HG03060 (cell line): Measurements from ENCODE around the gene TMEM266.

ENCODE experiments used
- ATAC-seq: cut with Tn5 transposase; IDR thresholded peaks from one replicate; pipeline ENCODE4 v1.9.1; 2021; ENCODE audit warnings: low read depth, moderate number of reproducible peaks; ENCODE audit not compliant: unreplicated experiment

TMEM266 gene

DNA sequence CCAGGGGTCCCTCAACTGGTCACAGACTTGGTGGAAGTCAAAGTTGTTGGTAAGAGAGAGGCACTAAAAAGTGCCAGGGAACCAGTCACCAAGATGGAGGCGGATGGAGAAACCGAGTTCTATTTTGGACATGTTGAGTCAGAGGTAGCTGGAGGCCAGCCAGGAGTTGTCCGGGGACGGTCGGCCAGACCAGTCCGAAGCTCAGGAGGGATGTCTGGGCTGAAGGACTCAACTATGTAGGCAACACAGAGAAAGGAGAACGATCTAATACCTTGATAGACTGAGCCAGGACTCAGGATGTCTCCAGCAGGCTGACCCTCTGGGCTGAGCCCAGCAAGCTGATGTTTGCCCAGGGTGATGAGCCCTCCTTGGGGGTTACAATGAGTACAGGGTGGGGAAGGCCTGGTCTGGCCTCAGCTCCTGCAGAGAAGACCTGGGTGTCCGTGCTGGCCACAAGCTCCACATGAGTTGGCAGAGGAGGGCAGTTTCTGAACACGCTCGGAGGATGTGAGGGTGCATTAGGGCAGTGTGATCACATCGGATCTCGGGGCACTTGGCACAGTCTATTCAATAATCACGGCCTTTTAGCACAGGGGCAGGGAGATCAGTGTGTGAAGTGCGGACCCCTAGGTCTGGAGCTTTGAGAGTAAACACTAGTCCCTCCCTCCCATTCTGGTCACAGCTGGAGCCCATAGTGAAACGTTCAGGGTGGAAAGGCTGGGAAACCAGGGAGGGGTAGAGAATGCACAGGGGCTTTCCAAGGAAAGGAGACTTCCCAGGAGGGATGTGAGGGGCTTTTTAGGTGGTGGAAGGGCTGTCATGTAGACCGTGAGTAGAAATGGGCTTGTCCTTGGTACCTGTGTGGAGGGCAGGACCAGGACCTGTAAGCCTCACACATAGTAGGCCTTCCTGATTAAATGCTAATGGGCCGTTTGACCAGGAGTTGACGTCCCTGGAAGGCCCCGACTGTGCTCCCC, 139.6 kb downstream of the TMEM266 start:
- no peak for ATAC-seq

DNA sequence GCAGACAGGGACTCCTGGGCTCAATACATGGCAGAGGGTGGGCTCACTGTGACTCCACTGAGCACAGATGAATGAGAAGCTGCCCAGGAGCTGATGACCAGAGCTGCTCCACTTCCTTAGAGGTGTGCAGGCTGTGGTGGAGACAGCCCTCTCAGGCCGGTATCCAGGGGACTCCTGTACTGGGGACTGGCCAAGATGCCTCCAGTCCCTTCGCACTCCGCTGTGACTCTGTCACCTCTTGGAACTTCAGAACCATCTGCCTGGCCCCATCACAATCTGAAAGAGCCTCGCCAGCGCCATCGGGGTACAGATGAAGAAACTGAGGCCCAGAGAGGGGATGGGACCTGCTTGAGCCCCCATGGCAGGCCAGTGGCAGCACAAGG, 140.3 kb downstream of the TMEM266 start:
- ATAC-seq, result no peak

DNA sequence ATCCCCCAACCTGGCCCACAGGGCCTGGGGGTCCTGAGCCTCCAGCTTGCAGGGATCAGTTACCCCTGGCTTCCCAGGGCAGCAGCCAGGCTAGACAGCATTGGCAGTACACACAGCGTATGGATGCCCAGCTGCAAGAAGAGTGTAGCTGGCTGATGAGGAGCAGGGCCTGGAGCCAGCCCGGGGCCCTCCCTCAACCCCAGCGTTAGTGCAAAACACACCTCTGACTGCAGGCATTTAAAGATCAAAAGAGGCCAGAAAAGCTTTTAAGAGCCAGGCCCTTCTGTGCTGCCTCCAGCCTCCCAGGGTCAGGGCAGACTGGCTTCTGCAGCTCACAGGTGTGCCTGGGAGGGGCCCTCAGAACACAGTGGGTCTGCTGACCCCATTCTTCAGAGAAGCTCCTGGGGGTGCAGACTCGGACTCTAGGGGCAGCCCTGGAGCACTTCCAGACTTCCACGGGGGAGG, 140.9 kb downstream of the TMEM266 start:
- no peak for ATAC-seq

DNA sequence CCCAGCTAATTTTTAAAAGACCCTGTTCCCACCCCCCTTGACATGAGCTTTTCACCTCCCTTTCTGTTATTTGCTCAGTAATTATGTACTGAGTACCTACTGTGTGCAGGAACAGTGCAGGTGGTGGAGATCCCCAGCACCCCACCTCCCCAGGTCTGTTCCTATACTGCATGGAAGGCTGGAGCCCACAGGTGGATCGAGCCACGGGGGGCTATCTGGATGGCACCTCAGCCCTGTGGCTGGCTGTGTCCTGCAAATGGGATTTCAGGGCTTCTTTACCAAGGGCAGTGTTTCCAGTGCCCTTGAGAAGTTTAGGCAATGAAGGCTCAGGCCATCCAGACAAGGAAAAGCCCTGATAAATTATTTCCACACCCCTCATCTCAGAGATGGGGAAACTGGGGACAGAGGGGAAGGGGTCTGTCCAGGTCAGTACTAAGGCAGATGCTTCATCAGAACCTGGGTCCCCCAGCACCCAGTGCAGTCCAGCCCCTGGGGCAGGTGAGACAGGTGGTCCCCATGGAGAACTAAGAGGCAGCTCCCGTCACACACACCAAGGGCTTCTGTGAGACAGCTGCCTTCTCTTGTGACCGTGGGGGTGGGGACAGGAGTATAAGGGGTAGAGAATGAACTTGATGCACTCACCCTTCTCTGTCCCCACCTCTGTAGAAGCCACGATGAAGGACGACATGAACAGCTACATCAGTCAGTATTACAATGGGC, 141.9 kb downstream of the TMEM266 start:
- no peak for ATAC-seq

DNA sequence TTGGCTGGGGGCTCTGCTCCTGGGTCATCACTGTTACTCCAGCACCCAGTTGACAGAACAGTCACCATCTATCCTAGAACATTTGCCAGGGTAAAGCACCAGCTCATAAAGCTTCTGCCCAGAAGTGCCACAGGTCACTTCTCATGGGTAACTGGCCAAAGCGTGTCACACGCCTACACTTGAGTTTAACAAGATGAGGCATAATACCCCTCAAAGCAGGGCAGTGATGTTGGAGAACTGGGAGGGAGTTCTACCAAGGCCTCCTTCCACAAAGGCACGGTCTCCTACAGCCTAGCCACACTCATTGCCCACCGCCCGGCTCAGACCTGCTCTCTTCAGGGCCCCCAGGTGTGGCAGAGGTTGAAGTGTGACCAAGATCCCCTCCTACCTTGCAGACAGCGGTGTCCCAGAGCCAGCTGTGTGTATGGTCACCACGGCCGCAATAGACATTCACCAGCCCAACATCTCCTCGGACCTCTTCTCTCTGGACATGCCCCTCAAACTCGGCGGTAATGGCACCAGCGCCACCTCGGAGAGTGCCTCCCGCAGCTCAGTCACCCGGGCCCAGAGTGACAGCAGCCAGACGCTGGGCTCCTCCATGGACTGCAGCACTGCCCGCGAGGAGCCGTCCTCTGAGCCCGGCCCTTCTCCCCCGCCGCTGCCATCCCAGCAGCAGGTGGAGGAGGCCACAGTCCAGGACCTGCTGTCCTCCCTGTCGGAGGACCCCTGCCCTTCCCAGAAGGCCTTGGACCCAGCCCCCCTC, 143.7 kb downstream of the TMEM266 start:
- no peak for ATAC-seq

DNA sequence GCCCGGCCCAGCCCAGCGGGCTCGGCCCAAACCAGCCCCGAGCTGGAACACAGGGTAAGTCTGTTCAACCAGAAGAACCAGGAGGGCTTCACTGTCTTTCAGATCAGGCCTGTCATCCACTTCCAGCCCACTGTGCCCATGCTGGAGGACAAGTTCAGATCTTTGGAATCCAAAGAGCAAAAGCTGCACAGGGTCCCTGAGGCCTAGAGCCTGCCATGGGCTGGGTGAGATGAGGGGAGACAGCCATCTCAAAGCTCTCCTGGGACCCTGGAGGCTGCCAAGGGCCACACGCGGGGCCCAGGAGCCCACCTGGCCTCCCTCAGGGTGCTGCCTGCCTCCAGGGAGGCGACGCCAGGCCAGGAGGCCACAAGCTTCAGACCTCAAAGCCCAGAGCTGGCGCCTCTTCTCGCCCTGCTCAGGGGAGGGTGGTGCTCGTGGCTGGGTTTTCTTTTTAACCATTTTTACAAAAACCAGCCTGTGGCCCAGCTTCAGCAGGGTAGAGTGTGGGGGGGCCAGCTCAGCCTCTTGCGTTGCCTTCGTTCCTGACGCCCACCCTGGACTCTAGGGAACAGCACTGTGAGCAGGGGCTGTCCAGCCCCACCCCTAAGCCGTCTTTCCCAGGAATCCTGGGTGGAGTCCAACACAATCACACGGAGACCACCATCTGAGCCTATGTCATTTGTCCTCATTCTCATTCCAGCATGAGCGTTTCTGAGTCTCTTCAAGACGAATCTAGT, 144.5 kb downstream of the TMEM266 start:
- no peak for ATAC-seq

DNA sequence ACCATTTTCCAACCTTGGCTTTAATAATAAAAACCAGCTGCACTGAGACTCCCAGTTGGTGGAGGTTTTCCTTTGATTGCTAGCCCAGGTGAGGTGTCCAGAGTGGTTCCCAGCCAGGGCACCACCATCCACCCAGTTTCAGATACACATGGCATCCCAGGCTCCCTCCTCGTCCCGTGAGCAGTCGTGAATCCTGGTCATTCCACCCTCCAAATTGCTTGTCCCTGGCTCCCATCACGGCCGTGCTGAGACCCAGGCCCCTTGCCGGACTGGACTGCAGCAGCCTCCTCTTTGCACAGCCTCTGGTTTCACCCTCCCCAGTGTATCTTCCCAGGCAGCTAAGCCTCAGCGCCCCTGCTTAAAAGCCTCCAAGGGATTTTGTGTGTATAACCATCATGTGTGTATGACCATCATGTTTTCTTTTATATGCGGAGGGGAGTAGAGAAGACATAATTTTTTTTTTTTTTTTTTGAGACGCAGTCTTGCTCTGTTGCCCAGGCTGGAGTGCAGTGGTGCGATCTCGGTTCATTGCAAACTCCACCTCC, 145.2 kb downstream of the TMEM266 start:
- no peak for ATAC-seq

DNA sequence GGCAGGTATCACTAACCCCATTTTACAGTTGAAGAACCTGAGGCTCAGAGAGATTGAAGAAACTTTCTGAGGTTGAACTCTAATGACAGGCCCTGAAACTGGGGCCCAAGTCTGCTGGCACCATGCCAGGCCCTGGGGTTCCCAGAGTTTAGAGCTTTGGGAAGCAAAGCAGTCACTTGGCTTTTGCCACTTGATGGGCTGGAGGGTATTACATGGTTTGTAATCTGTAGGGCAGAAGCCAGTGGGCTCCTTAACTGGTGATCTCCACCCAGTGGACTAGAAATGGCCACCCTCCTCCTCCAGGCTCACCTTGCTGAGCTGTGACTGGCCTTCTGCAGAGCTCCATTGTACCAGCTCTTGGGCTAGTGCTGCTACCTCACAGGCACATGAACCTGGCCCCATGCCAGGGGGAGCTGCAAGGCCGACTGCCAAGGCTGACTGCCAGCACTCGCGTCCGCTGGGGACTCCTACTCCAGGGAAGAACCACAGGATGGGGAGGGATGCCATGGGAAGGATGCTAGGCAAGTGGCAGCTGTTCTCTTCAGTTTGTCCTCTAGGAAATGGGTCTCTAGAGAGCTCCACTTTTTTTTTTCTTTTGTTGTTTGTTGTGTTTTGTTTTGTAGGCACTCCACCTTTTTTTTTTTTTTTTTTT, 146.7 kb downstream of the TMEM266 start:
- ATAC-seq, result no peak

DNA sequence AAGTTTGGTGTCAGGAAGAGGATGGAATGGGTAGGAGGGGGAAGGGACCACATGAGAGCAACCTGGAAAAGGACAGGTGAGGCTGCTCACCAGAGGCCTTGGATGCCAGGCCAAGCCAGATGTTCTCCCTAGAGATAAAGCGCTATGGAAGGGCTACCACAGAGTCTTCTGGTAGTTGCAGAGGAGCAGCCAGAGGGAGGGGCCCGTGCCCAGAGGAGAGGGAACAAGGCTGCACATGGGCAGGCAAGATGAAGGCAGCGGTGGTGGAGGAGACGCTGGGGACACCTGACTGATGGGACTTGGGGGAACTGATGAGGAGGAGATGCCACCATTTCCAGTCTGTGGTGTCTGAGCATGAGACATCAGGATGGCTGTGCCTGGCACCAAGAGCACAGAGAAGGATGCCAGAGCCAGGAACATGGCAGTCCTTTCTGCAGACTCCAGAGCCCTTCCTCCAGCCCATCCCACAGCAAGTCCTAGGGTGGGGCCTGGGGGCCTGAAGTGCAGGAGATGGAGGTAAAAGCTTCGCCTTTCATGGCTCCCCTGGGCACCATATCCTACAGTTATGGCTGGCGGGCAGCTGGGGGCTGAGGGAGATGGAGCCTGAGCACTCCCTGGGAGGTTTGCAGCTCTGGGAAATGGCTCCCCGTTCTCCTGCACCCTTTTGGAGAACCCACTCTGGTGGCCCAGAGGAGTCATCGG, 148.4 kb downstream of the TMEM266 start:
- no peak for ATAC-seq

DNA sequence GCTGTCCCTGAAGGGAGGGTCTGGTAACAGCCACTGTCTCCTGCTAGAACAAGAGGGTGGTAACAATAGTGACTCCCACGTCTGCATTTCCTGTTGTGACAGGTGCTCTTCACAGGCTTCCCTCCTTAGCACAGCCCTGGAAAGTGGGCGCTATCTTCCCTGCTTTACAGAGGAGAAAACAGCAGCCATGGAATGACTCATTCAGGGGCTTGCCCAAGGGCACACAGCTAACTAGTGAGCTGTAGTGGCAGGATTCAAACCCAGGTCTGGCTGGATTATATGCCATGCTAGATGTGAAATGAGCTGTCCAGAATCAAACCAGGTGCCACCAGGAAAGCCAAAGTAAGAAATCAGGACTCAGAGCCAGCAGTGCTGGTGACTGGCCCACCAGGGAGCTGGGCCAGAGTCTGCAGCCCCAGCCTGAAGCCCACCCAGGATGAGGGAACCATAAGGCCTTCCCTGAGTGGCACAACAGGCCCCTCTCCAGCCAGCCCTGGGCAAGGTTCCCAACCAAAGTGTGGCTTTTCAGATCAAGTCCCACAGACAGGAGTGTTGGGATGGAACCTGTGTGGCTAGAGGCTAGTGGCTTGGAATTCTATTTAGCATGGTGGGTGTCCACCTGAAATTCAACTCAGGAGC, 149.1 kb downstream of the TMEM266 start:
- ATAC-seq, result no peak

DNA sequence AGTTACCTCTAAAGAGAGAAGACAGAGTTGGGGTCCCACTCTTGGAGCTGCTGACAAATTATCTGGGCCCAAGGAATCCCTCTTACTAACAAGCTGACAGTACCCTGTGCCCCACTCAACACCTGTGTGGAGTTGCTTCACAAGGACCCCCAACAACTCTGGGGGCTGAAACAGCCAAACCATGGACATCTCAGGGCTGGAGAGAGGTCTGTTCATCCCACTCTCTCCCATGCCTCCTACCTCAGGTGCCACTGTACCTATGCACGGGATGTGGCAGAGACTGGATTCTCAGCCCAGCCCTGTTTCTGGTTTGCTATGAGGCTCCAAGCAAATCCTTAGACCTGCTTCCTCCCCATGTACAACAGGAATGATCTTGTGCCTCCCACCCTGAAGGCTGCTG, 149.7 kb downstream of the TMEM266 start:
- no peak for ATAC-seq

DNA sequence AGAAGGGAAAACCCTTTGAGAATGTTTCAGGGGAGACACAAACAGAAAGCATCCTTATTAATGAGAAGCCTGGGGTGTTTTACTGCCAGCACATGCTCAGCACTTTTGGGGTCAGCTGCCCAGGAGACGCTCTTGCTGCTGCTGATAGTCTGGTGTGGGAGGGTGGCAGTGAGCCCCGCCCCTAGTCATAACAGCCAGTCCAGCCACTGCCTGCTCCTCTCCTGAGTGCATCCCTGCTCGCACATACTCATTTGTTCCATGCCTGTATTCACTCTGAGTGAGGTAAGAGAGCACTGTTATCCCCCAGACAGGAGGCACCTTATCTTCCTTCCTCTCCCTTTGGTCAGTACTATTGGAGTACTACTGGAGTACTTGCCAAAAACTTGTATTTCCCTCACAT, 150.2 kb downstream of the TMEM266 start:
- no peak for ATAC-seq

DNA sequence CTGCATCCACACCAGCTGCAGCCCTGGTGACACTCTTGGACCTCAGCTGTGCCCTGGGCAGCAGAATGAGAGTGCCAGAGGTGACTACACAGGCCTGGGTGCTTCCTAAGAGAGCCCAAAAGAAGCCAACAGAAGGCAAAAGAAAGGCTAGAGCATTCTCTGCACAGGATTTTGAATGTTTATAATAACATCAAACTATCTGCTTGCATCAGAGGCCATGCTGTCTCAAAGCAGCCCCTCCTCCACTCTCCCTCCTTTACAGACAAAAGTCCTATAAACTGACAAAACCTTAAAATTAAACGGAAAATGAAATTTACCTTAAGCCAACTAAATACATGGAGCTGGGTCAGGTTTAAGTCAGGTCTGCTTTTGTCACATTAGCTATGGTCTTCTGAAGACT, 155.8 kb downstream of the TMEM266 start:
- no peak for ATAC-seq

DNA sequence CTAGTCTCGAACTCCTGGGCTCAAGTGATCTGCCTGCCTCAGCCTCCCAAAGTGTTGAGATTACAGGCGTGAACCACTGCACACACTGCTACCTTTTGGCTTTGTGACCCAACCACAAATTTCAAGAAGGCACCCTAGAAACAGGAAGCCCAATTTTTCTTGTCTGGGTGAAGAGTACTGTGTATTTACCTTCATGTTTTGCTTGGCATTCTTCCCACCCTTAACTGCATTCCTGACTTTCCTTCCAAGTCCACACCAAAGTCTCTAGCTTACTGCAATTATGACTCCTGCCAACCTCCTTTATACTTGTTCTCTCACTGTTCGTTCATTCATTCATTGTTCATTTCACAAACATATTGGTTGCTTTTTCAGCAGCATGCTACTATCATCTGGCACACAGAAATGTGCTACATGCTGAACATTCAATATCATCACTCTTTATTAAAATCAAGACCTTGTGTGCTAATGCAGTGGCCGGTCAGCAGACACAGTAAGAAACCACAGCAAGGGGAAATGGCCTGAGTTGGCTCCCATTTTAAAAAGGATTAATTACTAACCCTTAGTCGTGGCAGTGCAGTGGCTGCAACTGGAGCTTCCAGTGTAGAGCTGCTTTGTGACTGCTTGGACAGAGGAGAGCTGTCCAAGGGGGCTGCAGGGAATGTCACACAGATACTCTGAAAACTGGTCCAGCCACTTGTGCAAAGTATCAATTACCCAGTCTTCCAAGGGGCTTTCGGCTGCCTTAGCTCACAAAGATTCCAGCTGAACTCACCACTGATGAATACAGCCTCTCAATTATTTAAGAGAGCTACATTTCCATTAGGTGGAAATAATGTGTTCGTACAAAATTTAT, 157.5 kb downstream of the TMEM266 start:
- ATAC-seq, result no peak

DNA sequence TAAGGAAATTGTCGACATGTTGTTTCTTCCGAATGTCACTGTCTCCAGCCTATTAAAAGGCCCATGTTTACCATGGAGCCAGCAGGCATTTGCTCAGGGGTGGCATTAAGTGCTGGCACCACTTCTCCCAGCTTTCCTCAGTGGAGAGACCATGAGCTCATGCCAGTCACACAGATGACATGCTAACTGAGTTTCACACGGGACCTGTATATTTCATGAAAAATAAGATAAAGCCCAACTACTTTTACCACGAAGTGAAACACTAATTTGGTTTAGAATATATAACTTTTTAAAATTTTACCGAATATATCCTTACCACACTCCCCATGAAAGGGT, 158.1 kb downstream of the TMEM266 start:
- ATAC-seq, result no peak

DNA sequence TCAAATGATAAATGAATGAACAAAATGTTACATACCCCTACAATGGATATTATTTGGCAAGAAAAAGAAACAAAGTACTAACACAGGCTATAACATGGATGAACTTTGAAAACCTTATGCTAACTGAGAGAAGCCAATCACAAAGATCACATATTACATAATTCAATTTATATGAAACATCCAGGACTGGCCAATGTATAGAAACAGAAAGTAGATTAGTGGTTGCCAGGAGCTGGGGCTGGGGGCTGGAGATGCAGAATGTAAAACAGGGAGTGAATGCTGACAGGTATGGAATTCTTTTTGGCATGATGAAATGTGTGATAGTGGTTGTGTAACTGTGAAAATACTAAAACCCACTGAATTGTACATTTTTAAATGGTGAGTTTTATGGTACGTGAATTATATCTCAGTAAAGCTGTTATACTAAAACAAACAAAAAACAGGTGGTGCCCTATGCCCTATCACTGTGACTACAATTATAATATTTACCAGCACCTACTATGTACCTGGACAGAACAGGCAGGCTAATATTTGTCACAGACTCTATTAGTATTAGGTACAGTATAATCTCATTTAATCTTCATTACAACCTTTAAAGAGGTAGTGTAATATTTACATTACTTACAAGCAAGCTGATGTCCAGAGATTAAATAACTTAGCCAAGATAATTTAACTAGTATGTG, 161.4 kb downstream of the TMEM266 start:
- ATAC-seq, result no peak

DNA sequence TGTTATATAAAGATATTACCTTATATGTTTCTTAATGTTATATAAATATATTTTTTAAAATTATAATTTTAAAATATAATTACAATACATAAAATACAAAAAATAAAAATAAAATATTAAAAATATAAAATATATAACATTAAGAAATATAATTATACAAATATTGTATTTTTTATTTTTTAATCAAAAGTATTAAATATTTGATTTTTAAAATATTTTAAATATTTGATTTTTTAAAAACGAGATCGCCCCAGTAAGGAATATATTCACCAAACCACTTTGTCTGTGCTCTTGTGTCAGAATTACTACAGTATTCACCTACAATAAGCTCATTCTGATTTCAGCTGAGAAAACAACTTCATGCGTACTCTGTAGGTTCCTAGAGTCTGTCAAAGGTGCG, 162.4 kb downstream of the TMEM266 start:
- no peak for ATAC-seq
